Neural progenitor cell (in vitro differentiated cells): Measurements from ENCODE around the gene SHC3. TPM values are rescaled to one million over a fixed set of nuclear protein-coding genes. Genes with fewer than 3 reads are reported as not detected.

Experiments
- DNase-seq: peaks from one replicate; pipeline ENCODE4 v3.0.0-alpha.2; 2016; ENCODE audit warnings: low spot score
- H2AFZ ChIP-seq: fragments of 200-600 bp; sonication (generic); replicated peaks from 2 replicates; pipeline ENCODE4 v1.6.1; 2016; ENCODE audit warnings: antibody characterized with exemption
- H3F3A ChIP-seq: fragments of 200-600 bp; sonication (generic); 2 replicates; pipeline ENCODE4 v1.6.1; 2016; ENCODE audit warnings: antibody characterized with exemption, low read depth
- H3K27ac ChIP-seq: fragments of 200-600 bp; sonication (generic); 2 replicates; pipeline ENCODE4 v1.5.1; 2016; ENCODE audit warnings: mild to moderate bottlenecking
- H3K27me3 ChIP-seq: fragments of 200-600 bp; sonication (generic); 2 replicates; pipeline ENCODE4 v1.6.1; 2016; ENCODE audit warnings: mild to moderate bottlenecking, moderate library complexity
- H3K36me3 ChIP-seq: fragments of 200-600 bp; sonication (generic); 2 replicates; pipeline ENCODE4 v1.5.1; 2016
- H3K4me1 ChIP-seq: fragments of 200-600 bp; sonication (generic); 2 replicates; pipeline ENCODE4 v1.6.1; 2016; ENCODE audit warnings: mixed run types
- H3K4me2 ChIP-seq: fragments of 200-600 bp; sonication (generic); 2 replicates; pipeline ENCODE4 v1.6.1; 2016
- H3K4me3 ChIP-seq: fragments of 200-600 bp; sonication (generic); 2 replicates; pipeline ENCODE4 v1.5.1; 2016
- H3K79me2 ChIP-seq: fragments of 200-600 bp; sonication (generic); 2 replicates; pipeline ENCODE4 v1.6.1; 2016; ENCODE audit warnings: low read depth
- H3K9ac ChIP-seq: fragments of 200-600 bp; sonication (generic); 2 replicates; pipeline ENCODE4 v1.6.1; 2016
- H3K9me3 ChIP-seq: fragments of 200-600 bp; sonication (generic); 2 replicates; pipeline ENCODE4 v1.5.1; 2016; ENCODE audit warnings: low read depth
- H4K20me1 ChIP-seq: fragments of 200-600 bp; sonication (generic); 2 replicates; pipeline ENCODE4 v1.6.1; 2016; ENCODE audit warnings: low read depth
- H3K27ac Mint-ChIP-seq: 3 replicates; pipeline ENCODE4 v1.8.0; 2021; ENCODE audit warnings: mixed read lengths
- H3K27me3 Mint-ChIP-seq: 2 replicates; pipeline ENCODE4 v1.8.0; 2022; ENCODE audit warnings: low read depth, mild to moderate bottlenecking, inconsistent platforms, moderate library complexity, mixed read lengths; ENCODE audit not compliant: insufficient read depth
- H3K36me3 Mint-ChIP-seq: 3 replicates; pipeline ENCODE4 v1.8.0; 2021; ENCODE audit warnings: mixed read lengths
- H3K4me1 Mint-ChIP-seq: 3 replicates; pipeline ENCODE4 v1.8.0; 2021; ENCODE audit warnings: mixed read lengths
- H3K4me3 Mint-ChIP-seq: 3 replicates; pipeline ENCODE4 v1.8.0; 2021; ENCODE audit warnings: mild to moderate bottlenecking, moderate library complexity, mixed read lengths
- H3K9me3 Mint-ChIP-seq: 3 replicates; pipeline ENCODE4 v1.8.0; 2020; ENCODE audit warnings: mixed read lengths
- EZH2 ChIP-seq: fragments of 200-600 bp; sonication (generic); IDR thresholded peaks from 2 replicates; pipeline ENCODE4 v1.6.1; 2017; ENCODE audit warnings: antibody characterized with exemption, mild to moderate bottlenecking, moderate library complexity
- EZH2phosphoT487 ChIP-seq: fragments of 200-600 bp; sonication (generic); IDR thresholded peaks from 2 replicates; pipeline ENCODE4 v1.6.1; 2017; ENCODE audit warnings: antibody characterized with exemption
- total RNA-seq: library from RNA; depleted of rRNA; stranded (reverse); fragments of >200 nt; gene quantifications from 2 replicates; pipeline ENCODE4 v1.2.3, GENCODE V29; 2015; ENCODE audit warnings: low replicate concordance
- TF ChIP-seq, protein P1 (sequence below): fragments of 200-600 bp; sonication (generic); IDR thresholded peaks from 2 replicates; pipeline ENCODE4 v1.5.1; 2017; ENCODE audit warnings: antibody characterized with exemption, mild to moderate bottlenecking

Gene SHC3
- total RNA-seq, 1 donor from 2014 or later, result 0.64 TPM

GRCh38 chr9:89135591-89136166 lies 42.9 kb downstream of the SHC3 start:
- H3K27me3 Mint-ChIP-seq, result no peaks in the 10 kb centered on the region
- Histone ChIP-seq H2AFZ (no peak overlapping the region), H3F3A (no peaks in the 10 kb centered on the region), H3K27ac (no peak overlapping the region), H4K20me1 (no peaks in the 10 kb centered on the region), H3K9ac (no peak overlapping the region), H3K9me3 (peaks cover 15% of the 10 kb centered on the region), H3K4me1 (no peaks in the 10 kb centered on the region), H3K4me3 (no peak overlapping the region), H3K27me3 (no peaks in the 10 kb centered on the region), H3K36me3 (no peaks in the 10 kb centered on the region), H3K79me2 (no peaks in the 10 kb centered on the region), H3K4me2 (no peak overlapping the region)
- no peak overlapping the region for H3K27ac Mint-ChIP-seq
- peaks cover 52% of the 10 kb centered on the region for H3K9me3 Mint-ChIP-seq
- peaks cover 47% of the 10 kb centered on the region for H3K36me3 Mint-ChIP-seq
- no peak overlapping the region for H3K4me3 Mint-ChIP-seq
- no peaks in the 10 kb centered on the region for H3K4me1 Mint-ChIP-seq
- no peak for DNase-seq
- TF ChIP-seq EZH2, result no peak
- TF ChIP-seq, protein P1, sequence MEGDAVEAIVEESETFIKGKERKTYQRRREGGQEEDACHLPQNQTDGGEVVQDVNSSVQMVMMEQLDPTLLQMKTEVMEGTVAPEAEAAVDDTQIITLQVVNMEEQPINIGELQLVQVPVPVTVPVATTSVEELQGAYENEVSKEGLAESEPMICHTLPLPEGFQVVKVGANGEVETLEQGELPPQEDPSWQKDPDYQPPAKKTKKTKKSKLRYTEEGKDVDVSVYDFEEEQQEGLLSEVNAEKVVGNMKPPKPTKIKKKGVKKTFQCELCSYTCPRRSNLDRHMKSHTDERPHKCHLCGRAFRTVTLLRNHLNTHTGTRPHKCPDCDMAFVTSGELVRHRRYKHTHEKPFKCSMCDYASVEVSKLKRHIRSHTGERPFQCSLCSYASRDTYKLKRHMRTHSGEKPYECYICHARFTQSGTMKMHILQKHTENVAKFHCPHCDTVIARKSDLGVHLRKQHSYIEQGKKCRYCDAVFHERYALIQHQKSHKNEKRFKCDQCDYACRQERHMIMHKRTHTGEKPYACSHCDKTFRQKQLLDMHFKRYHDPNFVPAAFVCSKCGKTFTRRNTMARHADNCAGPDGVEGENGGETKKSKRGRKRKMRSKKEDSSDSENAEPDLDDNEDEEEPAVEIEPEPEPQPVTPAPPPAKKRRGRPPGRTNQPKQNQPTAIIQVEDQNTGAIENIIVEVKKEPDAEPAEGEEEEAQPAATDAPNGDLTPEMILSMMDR, result no peak
- TF ChIP-seq EZH2phosphoT487, result no peak

DNA sequence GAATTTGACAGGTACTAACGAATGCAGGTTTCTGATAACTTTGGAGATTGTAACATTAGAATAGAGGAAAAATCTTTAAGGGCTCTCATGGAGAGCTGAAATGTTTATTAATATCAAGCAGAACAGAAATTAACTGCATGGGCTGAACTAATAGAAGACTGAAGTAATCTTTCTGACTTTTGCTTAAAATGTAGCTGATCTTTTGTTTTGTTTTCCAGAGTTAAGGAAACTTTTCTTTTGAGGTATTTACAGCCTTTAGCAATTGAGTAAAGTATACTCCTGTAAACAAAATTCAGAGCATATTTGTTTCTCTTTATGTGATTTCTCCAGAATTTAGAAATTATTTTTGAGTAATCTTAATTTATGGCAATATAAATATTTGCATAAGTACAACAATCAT lies 43.9 kb downstream of the SHC3 start:
- Mint-ChIP-seq H3K4me3 (no peak overlapping the region), H3K36me3 (peaks cover 44% of the 10 kb centered on the region), H3K9me3 (peaks cover 57% of the 10 kb centered on the region), H3K4me1 (no peaks in the 10 kb centered on the region), H3K27ac (no peak overlapping the region), H3K27me3 (no peaks in the 10 kb centered on the region)
- H3K27ac ChIP-seq, result no peak overlapping the region
- H3K79me2 ChIP-seq, result no peaks in the 10 kb centered on the region
- H3K9me3 ChIP-seq, result peaks cover 15% of the 10 kb centered on the region
- no peaks in the 10 kb centered on the region for H3F3A ChIP-seq
- no peak overlapping the region for H3K9ac ChIP-seq
- no peak overlapping the region for H3K4me3 ChIP-seq
- no peak for DNase-seq
- H3K4me2 ChIP-seq, result no peak overlapping the region
- no peaks in the 10 kb centered on the region for H3K27me3 ChIP-seq
- H3K4me1 ChIP-seq, result no peaks in the 10 kb centered on the region
- H4K20me1 ChIP-seq, result no peaks in the 10 kb centered on the region
- TF ChIP-seq EZH2phosphoT487 (no peak), EZH2 (no peak)
- TF ChIP-seq, protein P1, result no peak
- no peaks in the 10 kb centered on the region for H3K36me3 ChIP-seq
- no peak overlapping the region for H2AFZ ChIP-seq

DNA sequence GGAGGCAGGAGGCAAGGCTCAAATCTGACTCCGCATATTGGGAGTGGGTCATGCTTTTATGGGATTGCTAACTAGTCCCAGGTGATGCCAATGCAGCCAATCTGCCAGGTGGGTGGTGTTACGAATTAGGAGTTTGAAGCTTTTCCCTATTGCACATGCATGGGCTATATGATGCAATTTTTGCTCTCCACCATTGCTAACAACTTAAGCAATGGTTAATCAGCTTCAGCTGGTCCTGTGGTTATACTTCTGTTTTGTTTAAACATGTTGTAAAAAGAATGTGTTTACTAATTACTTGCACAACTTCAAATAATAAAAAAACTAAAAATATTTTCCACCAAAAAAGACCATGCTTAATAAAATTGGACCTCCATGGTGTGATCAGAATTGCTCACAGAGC lies 55.7 kb downstream of the SHC3 start:
- Histone ChIP-seq H3K4me3 (no peak overlapping the region), H3K36me3 (no peaks in the 10 kb centered on the region), H3K79me2 (no peaks in the 10 kb centered on the region), H3K4me1 (no peaks in the 10 kb centered on the region), H3K9ac (no peak overlapping the region), H3K4me2 (no peak overlapping the region), H2AFZ (no peak overlapping the region), H4K20me1 (no peaks in the 10 kb centered on the region), H3K27me3 (no peaks in the 10 kb centered on the region), H3K9me3 (no peaks in the 10 kb centered on the region), H3K27ac (no peak overlapping the region), H3F3A (no peaks in the 10 kb centered on the region)
- Mint-ChIP-seq H3K4me1 (no peaks in the 10 kb centered on the region), H3K27ac (no peak overlapping the region), H3K4me3 (no peak overlapping the region), H3K27me3 (peaks cover 2% of the 10 kb centered on the region), H3K9me3 (peaks cover 50% of the 10 kb centered on the region), H3K36me3 (peaks cover 46% of the 10 kb centered on the region)
- TF ChIP-seq EZH2, result no peak
- no peak for TF ChIP-seq EZH2phosphoT487
- TF ChIP-seq, protein P1, result no peak
- no peak for DNase-seq
